GM21529 (cell line): Measurements from ENCODE around the gene FMNL2.

Source experiments
- ATAC-seq: cut with Tn5 transposase; IDR thresholded peaks from one replicate; pipeline ENCODE4 v1.9.1; 2021; ENCODE audit not compliant: unreplicated experiment

The FMNL2 gene

GRCh38 chr2:152549423-152549822, 214.4 kb downstream of the FMNL2 start:
- no peak for ATAC-seq

GRCh38 chr2:152550386-152550785, 215.4 kb downstream of the FMNL2 start:
- no peak for ATAC-seq

GRCh38 chr2:152552888-152553287, 217.9 kb downstream of the FMNL2 start:
- no peak for ATAC-seq

- ATAC-seq, result no peak
Observed at GRCh38 chr2:152553518-152553917, 218.5 kb downstream of the FMNL2 start.

GRCh38 chr2:152555048-152555447, 220.1 kb downstream of the FMNL2 start:
- ATAC-seq, result no peak

- no peak for ATAC-seq
Observed at GRCh38 chr2:152556506-152556905, 221.5 kb downstream of the FMNL2 start.

- no peak for ATAC-seq
Observed at GRCh38 chr2:152557273-152557888, 222.4 kb downstream of the FMNL2 start.

GRCh38 chr2:152558158-152558984, 223.4 kb downstream of the FMNL2 start:
- ATAC-seq, result no peak

- no peak for ATAC-seq
Observed at GRCh38 chr2:152559008-152559407, 224.0 kb downstream of the FMNL2 start.

GRCh38 chr2:152560166-152560565, 225.2 kb downstream of the FMNL2 start:
- ATAC-seq, result no peak

- ATAC-seq, result no peak
Observed at GRCh38 chr2:152560873-152561595, 226.1 kb downstream of the FMNL2 start.

- ATAC-seq, result no peak
Observed at GRCh38 chr2:152562198-152562884, 227.4 kb downstream of the FMNL2 start.

- ATAC-seq, result no peak
Observed at GRCh38 chr2:152563764-152564163, 228.8 kb downstream of the FMNL2 start.

GRCh38 chr2:152564754-152565551, 230.0 kb downstream of the FMNL2 start:
- ATAC-seq, result peak; percentile 85

- ATAC-seq, result peak; percentile 69
Observed at GRCh38 chr2:152565884-152566727, 231.1 kb downstream of the FMNL2 start.

- peak; percentile 37 for ATAC-seq
Observed at GRCh38 chr2:152566728-152567069, 231.7 kb downstream of the FMNL2 start.

- ATAC-seq, result no peak
Observed at GRCh38 chr2:152568531-152568930, 233.6 kb downstream of the FMNL2 start.

GRCh38 chr2:152569186-152569585, 234.2 kb downstream of the FMNL2 start:
- no peak for ATAC-seq

- ATAC-seq, result no peak
Observed at GRCh38 chr2:152571048-152571766, 236.2 kb downstream of the FMNL2 start.
